ENCODE results near the gene FBXO47. TPM values are rescaled to one million over a fixed set of nuclear protein-coding genes. Genes with fewer than 3 reads are reported as not detected.
A peak's percentile ranks its signal among the peaks of the same experiment; 100 is the strongest.
"Not testable (repeated sequence)": the region's sequence is repeated elsewhere in the genome, so short reads cannot be mapped to it uniquely, and the experiment has no call there.

Gene FBXO47
- total RNA-seq, 1 donor from 2014 or later, result not detected

DNA sequence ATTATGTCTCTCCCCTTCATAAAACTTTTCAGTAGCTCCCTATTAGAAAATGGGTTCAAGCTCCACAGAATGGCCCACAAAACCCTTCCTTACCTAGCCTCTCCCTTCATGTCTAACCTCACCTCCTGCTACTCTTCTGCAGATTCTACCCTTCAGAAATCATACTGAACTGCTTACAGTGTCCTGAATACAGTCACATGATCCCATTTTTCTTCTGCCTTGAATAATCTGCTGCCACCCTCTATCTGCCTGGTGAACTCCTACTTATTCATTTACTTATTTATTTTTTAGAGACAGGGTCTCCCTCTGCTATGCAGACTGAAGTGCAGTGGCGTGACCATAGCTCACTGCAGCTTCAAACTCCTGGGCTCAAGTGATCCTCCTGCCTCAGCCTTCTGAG lies 26.8 kb downstream of the FBXO47 start:
- Mint-ChIP-seq H3K4me1 (peaks cover 4% of the 10 kb centered on the region), H3K27ac (no peak overlapping the region), H3K27me3 (peaks cover 3% of the 10 kb centered on the region), H3K4me3 (no peak overlapping the region), H3K36me3 (ENCODE audit: low read depth) (no peaks in the 10 kb centered on the region), H3K9me3 (no peaks in the 10 kb centered on the region)
- CTCF ChIA-PET, result interaction anchor here (0.6 to 1.2 kb wide), 2 partner anchors 116 to 225 kb away, joined by 3 read pairs; no protein-coding TSS in a partner anchor
- intact Hi-C loops (cut with micrococcal nuclease), result no loop called here
- ATAC-seq (ENCODE audit: low read depth) (no peak), DNase-seq (no peak)
- TF ChIP-seq CTCF (IDR thresholded peaks at IDR 0.05), result no peak
- POLR2A ChIA-PET, result interaction anchor here (0.6 kb wide), 1 partner anchor 130 kb away, joined by 8 read pairs; no protein-coding TSS in a partner anchor

- ATAC-seq (ENCODE audit: low read depth) (no peak), DNase-seq (no peak)
- Mint-ChIP-seq H3K9me3 (no peaks in the 10 kb centered on the region), H3K4me3 (no peak overlapping the region), H3K36me3 (ENCODE audit: low read depth) (no peaks in the 10 kb centered on the region), H3K4me1 (peaks cover 4% of the 10 kb centered on the region), H3K27ac (no peak overlapping the region), H3K27me3 (peaks cover 3% of the 10 kb centered on the region)
- ChIA-PET POLR2A (interaction anchor here (0.6 kb wide), 1 partner anchor 129 kb away, joined by 8 read pairs; no protein-coding TSS in a partner anchor), CTCF (interaction anchor here (1.2 kb wide), 1 partner anchor 225 kb away, joined by 3 read pairs; no protein-coding TSS in a partner anchor)
- no peak for TF ChIP-seq CTCF (IDR thresholded peaks at IDR 0.05)
- intact Hi-C loops (cut with micrococcal nuclease), result no loop called here
Observed at GRCh38 chr17:38939987-38940386, 27.2 kb downstream of the FBXO47 start.

- POLR2A ChIA-PET, H3K4me1 Mint-ChIP-seq, H3K27ac Mint-ChIP-seq: not testable (repeated sequence)
Observed at GRCh38 chr17:38933962-38934361, 33.2 kb downstream of the FBXO47 start.

GRCh38 chr17:38930782-38931181 lies 36.4 kb downstream of the FBXO47 start:
- DNase-seq; H3K9me3 Mint-ChIP-seq; intact Hi-C loops (cut with micrococcal nuclease); ATAC-seq (ENCODE audit: low read depth); H3K36me3 Mint-ChIP-seq (ENCODE audit: low read depth); H3K27me3 Mint-ChIP-seq; H3K27ac Mint-ChIP-seq; POLR2A ChIA-PET; H3K4me3 Mint-ChIP-seq; H3K4me1 Mint-ChIP-seq; CTCF ChIA-PET: not testable (repeated sequence)

More at GRCh38 chr17:38933962-38934361, 33.2 kb downstream of the FBXO47 start:
- ATAC-seq (ENCODE audit: low read depth); H3K4me3 Mint-ChIP-seq; intact Hi-C loops (cut with micrococcal nuclease); H3K27me3 Mint-ChIP-seq; DNase-seq; H3K36me3 Mint-ChIP-seq (ENCODE audit: low read depth); H3K9me3 Mint-ChIP-seq: not testable (repeated sequence)
- CTCF ChIA-PET, result interaction anchor here (1.6 kb wide), 1 partner anchor 49 kb away, joined by 5 read pairs; no protein-coding TSS in a partner anchor

DNA sequence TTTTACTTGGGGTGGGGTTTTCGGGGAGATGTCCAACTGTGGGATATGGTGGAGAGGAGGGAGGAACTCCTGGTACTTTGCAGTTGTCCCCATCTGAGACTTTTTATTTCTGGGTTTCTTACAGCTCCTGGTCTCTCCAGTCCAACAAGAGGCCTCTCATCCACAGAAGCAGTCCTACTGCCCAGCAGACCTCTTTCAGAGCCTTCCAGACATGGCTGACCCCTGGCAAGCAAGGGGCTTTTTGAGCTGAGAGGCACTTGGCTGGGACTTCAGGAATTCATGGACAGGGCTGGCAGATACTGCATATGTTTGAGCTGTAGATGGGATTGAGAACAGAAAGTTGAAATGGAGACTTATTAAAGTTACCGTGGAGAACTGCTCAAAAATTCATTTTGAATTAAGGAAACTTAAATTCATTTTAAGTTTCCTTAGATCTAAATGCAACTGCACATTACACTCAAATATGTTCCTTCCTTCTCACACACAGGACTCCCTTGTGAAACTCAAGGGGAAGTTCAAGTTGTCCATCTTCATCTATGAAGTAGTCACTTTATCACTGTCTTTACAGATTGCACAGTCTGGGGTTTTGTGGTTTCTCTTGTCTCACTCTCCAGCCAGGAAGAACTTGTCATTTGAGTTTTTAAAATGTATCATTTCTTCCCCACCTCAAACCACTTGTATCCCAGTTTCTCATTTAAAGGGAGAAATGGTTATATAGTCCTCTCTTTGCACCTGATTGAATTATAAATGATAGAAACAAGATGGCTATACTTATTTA lies 40.7 kb downstream of the FBXO47 start:
- Mint-ChIP-seq H3K4me1 (peaks cover 10% of the 10 kb centered on the region), H3K27me3 (no peaks in the 10 kb centered on the region), H3K4me3 (no peak overlapping the region), H3K9me3 (no peaks in the 10 kb centered on the region), H3K27ac (peak overlapping the region; percentile 3), H3K36me3 (ENCODE audit: low read depth) (no peaks in the 10 kb centered on the region)
- DNase-seq (no peak), ATAC-seq (ENCODE audit: low read depth) (no peak)
- ChIA-PET POLR2A (interaction anchor here (0.7 to 5.1 kb wide), 4 partner anchors 9 to 57 kb away, joined by 3 to 31 read pairs (median 6); partner anchors contain the start of genes FBXO47 and LASP1), CTCF (interaction anchor here (0.7 kb wide), 1 partner anchor 600 kb away, joined by 5 read pairs; no protein-coding TSS in a partner anchor)
- TF ChIP-seq CTCF (IDR thresholded peaks at IDR 0.05), result no peak
- intact Hi-C loops (cut with micrococcal nuclease), result no loop called here
